ENCODE measurements around the gene PIF1.

GRCh38 chr15:64844576-64845145 is 19.2 kb upstream of the PIF1 start:
- TF ChIP-seq CTCF (IDR thresholded peaks at IDR 0.05) = no peak
- no peak for TF ChIP-seq POLR2AphosphoS5 (IDR thresholded peaks at IDR 0.05)
- TF ChIP-seq EP300 (IDR thresholded peaks at IDR 0.05) = no peak
- no peak for TF ChIP-seq POLR2A (IDR thresholded peaks at IDR 0.05)
